Brain microvascular endothelial cell (primary cell): Measurements from ENCODE around the gene DSC3.

Experiments
- DNase-seq: peaks from one replicate; pipeline ENCODE4 v3.0.0-alpha.2; 2020
- H3K27ac ChIP-seq: fragments of 250-450 bp; sonication (Bioruptor Pico); 2 replicates; pipeline ENCODE4 v1.5.1; 2020; ENCODE audit warnings: mild to moderate bottlenecking, moderate library complexity
- H3K27me3 ChIP-seq: fragments of 250-450 bp; sonication (Bioruptor Pico); replicated peaks from 2 replicates; pipeline ENCODE4 v1.5.1; 2020; ENCODE audit warnings: mild to moderate bottlenecking
- H3K36me3 ChIP-seq: fragments of 250-450 bp; sonication (Bioruptor Pico); replicated peaks from 2 replicates; pipeline ENCODE4 v1.5.1; 2020; ENCODE audit warnings: mild to moderate bottlenecking
- H3K4me3 ChIP-seq: 2 replicates; pipeline ENCODE4 v1.5.1; 2011; ENCODE audit warnings: low read depth, mild to moderate bottlenecking, control low read depth, low read length, moderate library complexity
- CTCF ChIP-seq: IDR thresholded peaks from 2 replicates; pipeline ENCODE4 v1.5.1; 2011; ENCODE audit warnings: low read depth, mild to moderate bottlenecking, moderate library complexity, low read length, control low read depth, inconsistent platforms; ENCODE audit errors: missing control alignments
- in situ Hi-C: cut with HindIII; loops from 2 replicates; pipeline ENCODE4 v1.10.0; 2017; ENCODE audit warnings: low sequenced_read_pairs, low pct_ligation_motif_present

The DSC3 gene

GRCh38 chr18:31042406-31043181, at the start of gene DSC3:
Gene DSC3, minus strand, starts transcription at chr18:31042742. Its CDS starts 82 bp downstream, at chr18:31042660.
- no peak for TF ChIP-seq CTCF
- in situ Hi-C loops: no loop called here
- no peaks in the 10 kb centered on the region for H3K36me3 ChIP-seq
- DNase-seq: no peak
- peak within 1 kb of the TSS; percentile 63 for H3K27ac ChIP-seq
- peaks cover 24% of the 10 kb centered on the region for H3K27me3 ChIP-seq
- peak within 1 kb of the TSS; percentile 63 for H3K4me3 ChIP-seq

GRCh38 chr18:31091350-31091749, 48.8 kb upstream of the DSC3 start:
- Histone ChIP-seq H3K36me3 (no peaks in the 10 kb centered on the region), H3K27me3 (no peaks in the 10 kb centered on the region), H3K27ac (no peak overlapping the region), H3K4me3 (no peak overlapping the region)
- DNase-seq: no peak
- no peak for TF ChIP-seq CTCF
- in situ Hi-C loops: no loop called here

GRCh38 chr18:31088532-31088931, 46.0 kb upstream of the DSC3 start:
- in situ Hi-C loops: no loop called here

GRCh38 chr18:31079973-31080372, 37.4 kb upstream of the DSC3 start:
- no peak overlapping the region for H3K27ac ChIP-seq
- DNase-seq: no peak
- no peak for TF ChIP-seq CTCF
- no peaks in the 10 kb centered on the region for H3K36me3 ChIP-seq
- in situ Hi-C loops: no loop called here
- H3K4me3 ChIP-seq: no peak overlapping the region
- no peaks in the 10 kb centered on the region for H3K27me3 ChIP-seq

More at GRCh38 chr18:31088532-31088931, 46.0 kb upstream of the DSC3 start:
- Histone ChIP-seq H3K27ac (no peak overlapping the region), H3K4me3 (no peak overlapping the region), H3K27me3 (no peaks in the 10 kb centered on the region), H3K36me3 (no peaks in the 10 kb centered on the region)
- no peak for DNase-seq
- TF ChIP-seq CTCF: no peak

GRCh38 chr18:31077878-31078277, 35.3 kb upstream of the DSC3 start:
- H3K36me3 ChIP-seq: no peaks in the 10 kb centered on the region
- DNase-seq: no peak
- H3K27ac ChIP-seq: no peak overlapping the region
- no peak overlapping the region for H3K4me3 ChIP-seq
- no peak for TF ChIP-seq CTCF
- H3K27me3 ChIP-seq: no peaks in the 10 kb centered on the region
- in situ Hi-C loops: no loop called here

- no peak for TF ChIP-seq CTCF
- in situ Hi-C loops: no loop called here
- no peak for DNase-seq
- Histone ChIP-seq H3K4me3 (no peak overlapping the region), H3K27me3 (no peaks in the 10 kb centered on the region), H3K27ac (no peak overlapping the region), H3K36me3 (no peaks in the 10 kb centered on the region)
These were observed 29.6 kb upstream of the DSC3 start for GRCh38 chr18:31072175-31072574.
